NAMALWA (cell line): ENCODE results near the gene NLRP1.
A peak's percentile ranks its signal among the peaks of the same experiment; 100 is the strongest.

Experiments used
- DNase-seq: peaks from one replicate; pipeline ENCODE4 v3.0.0-alpha.2; 2015; ENCODE audit warnings: low spot score

NLRP1 gene

DNA sequence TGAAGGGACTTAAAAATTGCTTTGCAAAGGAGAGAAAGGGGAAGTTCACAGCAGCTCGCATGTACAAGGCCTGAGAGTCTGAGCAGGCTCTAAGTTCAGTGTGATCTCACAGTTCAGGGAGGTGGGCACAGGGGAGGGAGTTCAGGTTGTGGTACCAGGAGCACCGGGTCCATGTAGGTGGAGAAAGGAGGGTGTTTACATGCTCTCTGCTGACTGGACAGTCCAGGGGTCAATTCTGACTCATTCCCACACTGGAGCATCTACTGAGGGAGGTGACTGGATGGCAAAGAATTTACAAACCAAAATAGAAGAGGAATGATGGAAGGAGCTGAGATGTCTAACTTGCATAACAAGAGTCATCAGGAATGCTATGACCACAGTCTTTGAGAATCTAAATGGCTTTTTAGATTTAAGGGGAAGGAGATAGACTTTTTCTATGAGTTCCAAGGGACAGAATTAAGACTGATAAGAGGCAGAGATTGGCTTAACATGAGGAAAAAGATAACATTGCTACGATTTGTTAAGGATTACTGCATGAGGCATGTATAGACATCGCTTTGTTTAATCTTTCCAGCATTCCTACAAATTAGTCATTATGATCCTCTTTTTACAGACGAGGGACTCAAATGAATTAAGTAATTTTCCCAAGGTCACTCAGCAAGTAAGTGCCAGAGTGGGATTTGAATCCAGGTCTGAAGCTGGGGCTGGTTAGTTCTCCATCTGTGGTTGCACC is 68.1 kb downstream of the NLRP1 start:
- no peak for DNase-seq

DNA sequence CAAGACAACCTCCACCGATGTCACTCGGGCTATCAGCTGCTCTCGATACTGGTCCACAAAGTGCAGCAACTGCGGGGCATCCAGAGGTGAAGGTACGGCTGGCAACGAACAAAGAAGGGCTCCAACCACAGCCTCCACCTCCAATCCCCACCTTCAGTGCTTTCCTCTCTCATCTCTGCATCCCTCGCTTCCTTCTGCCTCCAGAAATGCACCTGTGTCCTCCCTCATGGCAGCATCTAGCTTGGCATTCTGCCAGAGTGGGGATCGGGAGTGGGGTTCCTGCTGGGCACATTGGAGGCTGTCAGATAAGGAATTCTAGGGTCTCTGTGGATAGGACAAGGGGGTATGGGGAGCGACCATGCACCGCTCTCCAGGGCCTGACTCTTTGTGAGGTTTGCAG is 69.3 kb downstream of the NLRP1 start:
- no peak for DNase-seq

DNA sequence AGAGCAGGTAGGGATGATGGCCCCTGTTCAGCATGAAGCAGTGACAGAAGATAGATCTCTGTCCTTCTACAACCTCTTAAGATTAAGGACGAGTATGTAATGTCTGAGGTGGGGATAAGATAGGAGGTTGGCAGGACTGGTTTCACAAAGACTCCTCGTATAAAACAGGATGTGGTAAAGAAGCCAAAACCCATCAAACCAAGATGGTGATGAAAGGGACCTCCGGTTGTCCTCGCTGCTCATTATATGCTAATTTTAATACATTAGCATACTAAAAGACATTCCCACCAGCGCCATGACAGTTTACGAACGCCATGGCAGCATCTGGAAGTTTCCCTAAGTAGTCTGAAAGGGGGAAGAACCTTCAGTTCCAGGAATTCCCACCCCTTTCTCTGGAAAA is 70.7 kb downstream of the NLRP1 start:
- DNase-seq = no peak

DNA sequence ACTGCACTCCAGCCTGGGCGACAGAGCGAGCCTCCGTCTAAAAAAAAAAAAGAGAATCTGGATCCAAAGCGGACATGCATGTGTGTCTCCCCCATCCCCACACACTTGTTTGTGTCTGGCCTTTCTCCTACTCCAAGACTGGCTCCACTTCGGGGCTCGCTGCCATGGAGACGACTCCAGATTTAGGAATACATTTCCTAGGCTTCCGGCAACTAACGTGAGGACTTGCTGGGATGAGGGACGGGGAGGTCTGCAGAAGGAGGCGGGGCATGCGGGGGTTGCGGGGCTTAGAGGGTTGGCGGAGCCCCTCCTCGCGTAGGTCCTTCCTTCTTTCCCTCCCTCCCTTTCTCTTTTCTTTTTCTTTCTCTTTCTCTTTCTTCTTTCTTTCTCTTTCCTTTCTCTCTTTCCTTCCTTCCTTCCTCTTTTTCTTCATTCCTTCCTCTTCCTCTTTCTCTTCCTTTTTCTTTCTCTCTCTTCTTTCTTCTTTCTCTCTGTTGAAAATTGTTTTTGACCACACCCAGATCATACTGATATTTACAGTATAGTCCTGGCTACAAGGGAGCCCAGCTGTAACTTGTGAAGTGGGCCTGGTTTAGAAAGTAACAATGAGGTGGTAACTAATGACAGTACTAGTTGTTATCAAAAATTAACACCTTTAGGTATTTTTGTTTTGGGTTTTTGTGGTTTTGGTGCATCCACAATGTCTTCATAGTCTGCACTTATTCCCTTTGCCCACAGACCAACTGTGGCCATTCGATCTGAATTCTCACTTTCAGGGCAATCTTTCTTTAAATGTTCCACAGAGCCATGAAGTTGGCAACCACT is 72.7 kb downstream of the NLRP1 start:
- no peak for DNase-seq

DNA sequence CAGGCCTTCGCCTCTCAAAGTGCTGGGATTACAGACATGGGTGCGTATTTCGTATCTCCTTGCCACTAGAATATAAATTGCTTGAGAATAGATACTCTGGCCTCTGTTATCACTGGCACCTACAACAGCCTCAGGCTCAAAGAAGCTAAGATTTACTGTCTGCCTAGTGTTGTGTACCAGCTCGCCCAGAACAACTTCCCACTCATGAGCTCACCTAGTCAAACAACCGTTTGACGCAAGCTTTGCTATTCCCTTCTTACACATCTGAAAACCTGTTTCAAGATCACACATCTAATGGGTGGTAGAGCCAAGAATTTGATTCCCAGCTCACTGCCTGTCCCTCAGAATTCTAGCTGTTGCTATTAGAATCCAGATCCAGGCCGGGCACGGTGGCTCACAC is 73.5 kb downstream of the NLRP1 start:
- DNase-seq = no peak

DNA sequence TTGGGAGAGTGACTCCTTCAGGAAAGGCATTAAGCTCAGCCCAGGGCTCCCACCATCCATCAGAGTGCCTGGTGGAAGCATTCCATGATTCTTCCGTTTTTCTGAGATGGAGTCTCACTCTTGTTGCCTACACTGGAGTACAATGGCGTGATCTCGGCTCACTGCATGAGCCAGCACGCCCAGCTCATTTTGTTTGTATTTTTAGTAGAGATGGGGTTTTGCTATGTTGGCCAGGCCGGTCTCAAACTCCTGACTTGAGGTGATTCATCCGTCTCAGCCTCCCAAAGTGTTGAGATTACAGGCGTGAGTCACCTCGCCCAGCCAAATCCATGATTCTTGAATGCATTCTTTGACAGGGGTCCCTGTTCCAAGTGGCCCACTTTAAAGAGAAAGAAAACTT is 74.8 kb downstream of the NLRP1 start:
- no peak for DNase-seq

DNA sequence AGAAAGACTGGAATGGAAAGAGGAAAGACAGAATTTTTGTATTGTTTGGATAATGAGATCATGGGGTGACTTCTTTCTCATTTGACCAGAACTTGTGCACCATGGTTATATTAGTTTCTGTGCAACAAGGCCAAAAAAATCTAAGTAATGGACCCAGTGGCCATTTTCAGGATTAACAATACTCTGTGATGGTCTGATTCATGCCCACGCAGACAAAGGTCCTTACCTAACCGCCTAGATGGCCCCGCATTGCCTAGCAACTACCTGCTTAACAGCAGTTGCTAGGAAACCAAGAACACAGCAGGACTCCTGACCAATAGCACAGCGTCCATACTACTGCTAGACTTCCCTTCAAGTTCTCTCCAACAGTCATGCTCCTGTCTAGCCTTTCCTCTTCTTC is 75.5 kb downstream of the NLRP1 start:
- DNase-seq = no peak

DNA sequence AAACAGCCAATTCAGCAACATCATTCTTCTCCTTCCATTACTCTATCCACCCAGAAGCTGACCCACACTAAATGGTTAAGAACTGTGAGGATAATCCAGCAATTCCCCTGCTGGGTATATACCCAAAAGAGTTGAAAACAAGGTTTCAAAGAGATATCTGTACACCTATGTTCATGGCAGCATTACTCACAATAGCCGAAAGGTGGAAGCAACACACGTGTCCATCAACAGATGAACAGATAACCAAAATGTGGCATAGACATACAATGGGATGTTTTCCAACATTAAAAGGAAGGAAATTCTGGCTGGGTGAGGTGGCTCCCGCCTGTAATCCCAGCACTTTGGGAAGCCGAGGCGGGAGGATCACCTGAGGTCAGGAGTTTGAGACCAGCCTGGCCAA is 78.0 kb downstream of the NLRP1 start:
- DNase-seq = no peak

DNA sequence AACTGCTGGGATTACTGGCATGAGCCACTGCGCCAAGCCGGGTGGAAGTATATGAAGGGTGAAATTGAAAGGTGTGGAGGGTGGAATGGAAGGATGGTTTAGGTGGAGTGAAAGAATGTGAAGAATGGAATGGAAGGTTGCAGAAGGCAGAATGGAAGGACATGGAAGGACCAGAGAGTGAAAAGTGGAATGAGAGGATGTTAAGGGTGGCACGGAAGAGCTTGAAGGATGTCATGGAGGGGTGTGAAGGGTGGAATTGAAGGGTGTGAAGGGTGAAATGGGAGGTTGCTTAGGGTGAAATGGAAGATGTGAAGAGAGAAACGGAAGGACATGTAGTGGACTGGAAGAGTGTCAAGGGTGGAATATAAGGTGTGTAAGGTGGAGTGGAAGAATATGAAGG is 81.8 kb downstream of the NLRP1 start:
- no peak for DNase-seq

DNA sequence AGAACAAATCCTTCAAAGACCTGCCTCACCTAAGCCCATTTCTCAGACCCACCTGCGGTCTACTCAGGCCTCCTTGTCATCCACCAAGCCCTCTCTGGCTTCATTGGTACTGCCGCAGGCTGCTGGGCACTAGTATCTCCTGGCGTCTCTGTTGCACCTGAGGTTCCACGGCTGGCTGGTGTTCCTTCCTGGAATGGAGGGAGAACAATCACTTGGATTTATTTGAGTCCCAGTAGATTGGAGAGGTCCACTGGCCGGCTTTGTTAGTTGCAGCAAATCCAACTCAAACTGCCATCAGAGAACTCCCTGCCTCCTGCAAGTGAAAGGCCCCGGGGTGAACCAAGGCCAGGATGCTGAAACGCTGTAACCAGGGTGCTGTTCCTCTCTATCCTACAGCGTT is 82.6 kb downstream of the NLRP1 start:
- DNase-seq = no peak

DNA sequence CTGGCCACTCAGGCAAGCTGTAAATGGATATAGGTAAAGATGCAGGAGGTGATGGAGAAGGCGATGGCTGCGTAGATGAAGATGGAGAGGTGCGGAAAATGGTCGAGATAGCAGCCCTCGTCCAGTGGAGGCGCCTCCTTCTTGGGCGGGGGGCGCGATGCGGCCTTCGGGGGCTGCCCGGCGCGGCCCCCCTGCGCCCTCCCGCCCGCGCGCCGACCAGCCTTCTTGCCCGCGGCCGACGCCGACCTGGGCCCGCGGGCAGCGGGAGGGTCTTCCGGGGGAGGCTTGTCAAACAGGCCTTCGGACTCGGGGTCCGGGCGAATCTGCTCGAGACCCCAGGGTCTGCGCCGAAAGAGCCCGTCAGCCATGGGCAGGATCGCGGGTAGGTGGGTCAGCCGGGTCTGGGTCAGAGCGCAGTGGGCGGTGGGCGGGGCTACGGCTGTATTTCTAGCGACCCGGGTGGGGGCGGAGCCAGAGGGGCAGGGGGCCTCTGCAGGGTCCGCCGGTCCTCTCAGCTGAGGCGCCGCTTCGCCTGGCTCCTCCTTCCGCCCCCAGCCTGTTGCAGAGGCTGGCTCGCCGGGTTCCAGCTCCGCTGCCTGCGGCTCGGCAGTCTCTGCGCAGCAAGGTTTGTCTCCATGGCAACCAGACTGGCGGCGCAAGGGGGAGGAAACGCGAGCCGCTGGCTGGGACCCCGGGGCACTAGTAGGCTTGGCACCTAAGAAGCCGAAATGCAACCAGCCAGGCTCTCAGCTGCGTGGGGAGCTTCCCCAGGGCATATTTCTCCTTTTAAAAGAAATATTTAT is 83.5 kb downstream of the NLRP1 start:
- peak; percentile 45 for DNase-seq

DNA sequence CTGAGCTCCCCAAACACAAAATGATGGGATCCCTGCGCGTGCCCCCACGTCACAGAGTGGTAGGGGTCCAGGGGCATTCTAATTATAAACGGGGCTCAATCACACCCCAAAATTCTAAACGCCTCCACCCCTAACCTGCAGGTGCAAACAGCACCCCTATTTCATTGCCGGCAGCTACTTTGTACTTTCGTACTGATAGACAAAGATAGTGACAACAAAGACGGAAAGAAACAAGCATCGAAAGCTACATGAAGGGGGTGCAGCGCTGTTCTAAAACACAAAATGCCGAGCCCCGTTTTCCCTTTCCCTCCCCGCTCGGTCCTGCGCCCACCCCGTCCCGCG is 84.1 kb downstream of the NLRP1 start:
- no peak for DNase-seq

DNA sequence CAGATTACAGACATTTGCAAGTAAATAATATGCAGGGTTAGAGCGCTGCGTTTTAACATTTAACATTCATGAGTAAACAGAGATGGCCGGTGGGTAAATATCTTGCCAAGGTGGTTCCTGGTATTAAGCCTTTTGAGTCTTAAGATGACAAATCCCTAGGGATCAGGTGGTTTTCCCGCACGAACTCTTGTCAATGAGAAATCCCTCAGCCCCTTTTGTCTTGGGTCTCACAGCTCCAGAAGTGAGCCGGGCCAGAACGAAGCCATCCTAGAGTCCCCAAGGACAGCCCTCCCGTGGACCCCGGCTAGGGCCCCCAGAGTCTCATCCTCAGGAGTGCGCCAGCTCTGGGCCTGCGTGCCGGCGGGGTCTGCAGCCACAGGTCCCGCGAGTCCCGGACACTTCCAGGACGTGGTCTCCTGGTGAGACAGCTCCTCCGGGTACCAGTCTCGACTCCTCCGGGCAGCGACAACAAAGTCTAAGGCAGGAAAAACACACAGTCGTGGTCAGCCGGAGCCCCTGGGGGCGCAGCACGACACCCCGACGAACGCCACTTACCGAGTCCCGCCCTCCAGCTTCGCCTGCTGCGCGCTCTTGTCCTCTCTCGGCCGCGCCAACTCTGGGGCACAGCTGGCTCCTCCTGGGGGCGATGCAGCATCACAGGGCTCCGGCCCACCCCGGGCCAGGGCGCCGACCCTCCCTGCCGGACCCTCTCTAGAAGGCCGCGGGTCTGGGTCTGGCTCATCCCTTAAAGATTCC is 84.7 kb downstream of the NLRP1 start:
- DNase-seq = no peak

DNA sequence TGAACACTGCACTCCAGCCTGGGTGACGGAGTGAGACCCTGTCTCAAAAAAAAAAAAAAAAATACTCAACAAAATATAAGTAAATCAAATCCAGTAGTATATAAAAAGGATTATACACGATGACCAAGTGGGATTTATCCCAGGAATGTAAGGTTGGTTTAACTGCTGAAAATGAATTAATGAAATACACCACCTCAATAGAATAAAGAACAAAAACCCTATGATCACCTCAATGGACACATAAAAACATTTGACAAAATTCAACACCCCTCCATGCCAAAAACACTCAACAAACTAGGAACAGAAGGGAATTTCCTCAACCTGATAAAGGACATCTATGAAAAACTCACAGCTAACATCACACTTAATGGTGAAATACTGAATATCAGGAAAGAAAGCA is 91.3 kb downstream of the NLRP1 start:
- no peak for DNase-seq

DNA sequence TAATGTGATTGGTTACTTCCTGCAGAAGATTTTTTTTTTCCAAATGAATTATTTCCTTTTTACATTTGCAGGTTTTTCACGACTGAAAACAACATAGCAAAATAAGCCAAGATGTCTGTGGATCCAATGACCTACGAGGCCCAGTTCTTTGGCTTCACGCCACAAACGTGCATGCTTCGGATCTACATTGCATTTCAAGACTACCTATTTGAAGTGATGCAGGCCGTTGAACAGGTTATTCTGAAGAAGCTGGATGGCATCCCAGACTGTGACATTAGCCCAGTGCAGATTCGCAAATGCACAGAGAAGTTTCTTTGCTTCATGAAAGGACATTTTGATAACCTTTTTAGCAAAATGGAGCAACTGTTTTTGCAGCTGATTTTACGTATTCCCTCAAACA is 95.6 kb downstream of the NLRP1 start:
- DNase-seq = no peak

DNA sequence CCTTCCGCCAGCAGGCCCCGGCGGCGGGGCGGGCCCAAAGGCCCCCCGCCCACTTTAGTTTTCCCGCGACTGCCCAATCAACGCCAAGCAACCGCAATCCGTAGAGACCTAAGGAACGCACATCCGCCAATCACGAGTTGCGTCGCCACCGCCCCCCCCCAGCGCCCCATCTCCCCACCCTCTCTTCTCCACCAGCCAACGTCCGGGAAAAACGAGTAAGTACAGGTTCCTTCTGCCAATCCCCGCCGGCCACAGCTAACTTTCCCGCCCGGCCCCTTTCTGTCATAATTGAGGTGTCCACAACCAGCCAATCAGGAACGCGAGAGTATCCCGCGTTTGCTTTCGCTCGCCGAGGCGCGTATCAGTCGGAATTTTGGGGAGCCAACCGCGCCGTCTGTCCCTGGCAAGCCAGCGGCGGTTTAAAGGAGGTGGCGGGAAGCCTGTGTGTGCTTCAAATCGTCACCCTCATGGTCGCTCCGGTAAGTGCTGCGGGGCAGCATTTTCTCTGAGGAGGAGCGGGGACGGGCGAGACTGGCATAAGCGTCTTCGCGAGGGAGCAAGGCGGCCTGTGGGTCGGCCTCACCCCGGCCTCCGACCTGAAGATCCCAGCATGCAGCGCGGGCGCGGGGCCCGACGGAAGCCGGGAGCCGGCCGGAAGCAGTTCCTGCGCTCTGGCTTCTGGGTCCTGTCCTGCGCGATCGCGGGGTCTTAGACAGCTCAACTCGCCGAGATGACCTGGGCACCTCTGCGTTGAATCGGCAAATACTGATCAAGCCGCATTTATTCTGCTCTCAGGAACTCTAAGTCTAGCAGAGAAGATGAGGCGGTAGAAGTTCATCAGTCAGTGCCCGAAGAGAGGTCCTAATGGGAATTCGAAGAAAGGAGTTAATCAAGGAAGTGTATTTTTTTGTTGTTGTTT is 97.8 kb downstream of the NLRP1 start, which contains the start of gene MIS12:
MIS12 (plus strand) TSS at position 361 of the 919 bp plus-strand sequence. CDS start 2,297 bp downstream, outside the sequence.
- DNase-seq = peak; percentile 95

DNA sequence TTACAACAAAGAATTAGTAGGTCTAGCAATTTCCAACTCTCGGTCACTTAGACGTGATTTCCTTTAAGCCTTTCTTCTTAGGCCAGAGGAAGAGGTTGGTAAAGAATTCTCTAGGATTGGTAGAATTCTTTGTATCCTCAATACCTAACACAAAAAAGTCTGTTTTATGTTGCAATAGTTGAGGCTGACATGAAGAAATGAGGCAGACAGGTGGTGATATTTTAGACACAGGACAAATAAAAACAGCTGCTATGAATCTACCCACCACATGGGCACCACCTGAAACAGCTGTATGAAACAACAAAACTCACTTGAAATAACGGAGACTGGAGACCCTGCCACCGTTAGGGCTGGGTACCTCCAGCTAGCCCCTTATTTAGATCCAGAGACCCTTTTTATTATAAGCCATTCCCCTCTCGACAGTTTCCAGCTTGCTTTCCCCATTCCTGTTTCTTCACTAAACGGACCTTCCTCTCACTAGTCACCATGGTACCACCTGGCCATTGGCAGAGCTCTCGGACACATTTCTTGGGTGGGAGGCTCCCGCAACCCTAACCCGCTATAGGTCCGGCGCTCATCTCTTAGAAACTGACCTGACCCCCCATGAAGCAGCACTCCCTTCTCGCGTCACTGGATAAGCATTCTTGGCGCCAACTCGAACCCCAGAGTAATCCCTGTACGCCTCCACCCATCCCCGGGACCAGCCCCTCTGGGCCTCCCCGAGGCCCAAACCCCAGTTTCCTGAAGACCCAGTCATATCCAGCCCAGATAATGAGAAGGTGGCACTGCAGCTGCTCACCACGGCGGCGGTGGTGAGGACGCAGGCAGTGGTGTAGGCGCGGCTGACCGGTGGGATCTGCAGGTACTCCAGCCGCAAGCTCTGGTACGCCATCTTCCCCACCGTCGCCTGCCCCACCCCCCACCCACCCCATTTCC is 98.8 kb downstream of the NLRP1 start, which contains the start of gene DERL2:
DERL2 (minus strand) TSS at position 909 of the 936 bp plus-strand sequence; CDS start at position 892, 17 bp downstream.
- DNase-seq = peak; percentile 44

DNA sequence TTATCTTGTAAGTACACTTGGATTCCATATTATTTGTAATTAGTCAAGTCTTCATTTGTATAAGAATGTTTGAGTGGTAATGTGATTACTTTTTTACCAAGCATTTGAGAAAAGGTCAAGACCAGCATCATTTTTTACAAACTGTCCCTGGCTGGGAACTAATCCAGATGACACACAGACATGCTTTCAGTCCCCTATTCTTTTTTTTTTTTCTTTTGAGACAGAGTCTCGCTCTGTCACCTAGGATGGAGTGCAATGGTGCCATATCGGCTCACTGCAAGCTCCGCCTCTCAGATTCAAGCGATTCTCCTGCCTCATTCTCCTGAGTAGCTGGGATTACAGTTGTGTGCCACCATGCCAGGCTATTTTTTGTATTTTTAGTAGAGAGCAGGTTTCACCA is 102.9 kb downstream of the NLRP1 start:
- no peak for DNase-seq

DNA sequence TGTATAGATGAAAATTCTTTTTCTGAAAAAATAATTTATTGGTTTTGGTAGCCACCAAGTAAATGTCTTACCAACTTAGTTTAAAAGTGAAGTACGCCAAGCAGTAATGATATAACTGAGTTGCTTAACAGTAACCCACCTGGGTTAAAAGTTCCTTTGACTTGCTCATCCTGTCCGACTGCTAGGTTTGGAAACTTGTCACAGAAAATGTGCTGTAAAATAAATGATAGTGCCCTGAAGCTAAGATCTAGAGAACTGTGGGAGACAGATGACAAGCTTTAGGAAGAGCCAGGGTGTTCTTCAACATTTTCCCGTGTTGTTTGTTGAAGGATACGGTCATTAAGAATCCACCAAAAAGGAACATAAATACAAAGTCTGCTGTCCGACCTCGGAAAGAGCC is 103.3 kb downstream of the NLRP1 start:
- no peak for DNase-seq

DNA sequence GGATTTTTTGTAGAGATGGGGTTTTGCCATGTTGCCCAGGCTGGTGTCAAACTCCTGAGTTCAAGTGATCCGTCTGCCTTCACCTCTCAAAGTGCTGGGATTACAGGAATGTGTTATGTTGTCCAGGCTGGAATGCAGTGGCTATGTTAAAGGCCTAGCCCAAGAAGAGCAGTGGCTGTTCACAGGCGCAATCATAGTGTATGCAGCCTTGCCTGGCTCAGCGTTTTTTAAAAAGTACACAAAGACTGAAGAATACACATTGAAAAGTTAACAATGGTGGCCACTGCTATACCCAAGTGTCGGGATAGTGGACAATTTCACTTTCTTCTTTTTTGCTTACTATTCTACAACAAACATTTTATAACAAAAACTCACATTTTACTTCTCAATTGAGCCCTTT is 105.3 kb downstream of the NLRP1 start:
- no peak for DNase-seq
